Measurements from ENCODE around the gene ADAMTS9.

- TF ChIP-seq CTCF (IDR thresholded peaks at IDR 0.05), result no peak
- TF ChIP-seq POLR2A (IDR thresholded peaks at IDR 0.05; ENCODE audit: low read length), result no peak
- TF ChIP-seq, protein P1, sequence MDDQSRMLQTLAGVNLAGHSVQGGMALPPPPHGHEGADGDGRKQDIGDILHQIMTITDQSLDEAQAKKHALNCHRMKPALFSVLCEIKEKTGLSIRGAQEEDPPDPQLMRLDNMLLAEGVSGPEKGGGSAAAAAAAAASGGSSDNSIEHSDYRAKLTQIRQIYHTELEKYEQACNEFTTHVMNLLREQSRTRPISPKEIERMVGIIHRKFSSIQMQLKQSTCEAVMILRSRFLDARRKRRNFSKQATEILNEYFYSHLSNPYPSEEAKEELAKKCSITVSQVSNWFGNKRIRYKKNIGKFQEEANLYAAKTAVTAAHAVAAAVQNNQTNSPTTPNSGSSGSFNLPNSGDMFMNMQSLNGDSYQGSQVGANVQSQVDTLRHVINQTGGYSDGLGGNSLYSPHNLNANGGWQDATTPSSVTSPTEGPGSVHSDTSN (IDR thresholded peaks at IDR 0.05), result no peak
- TF ChIP-seq USF2 (IDR thresholded peaks at IDR 0.05), result no peak
- TF ChIP-seq ZC3H11A (IDR thresholded peaks at IDR 0.05), result no peak
- TF ChIP-seq NR3C1 (IDR thresholded peaks at IDR 0.05), result no peak
- no peak for TF ChIP-seq SMC3 (IDR thresholded peaks at IDR 0.05)
- no peak for TF ChIP-seq MYC (IDR thresholded peaks at IDR 0.05; ENCODE audit: borderline replicate concordance, low read length)
- no peak for TF ChIP-seq RAD21 (conservative IDR thresholded peaks at IDR 0.05 in 1 of 2, IDR thresholded peaks at IDR 0.05 in 1 of 2)
- no peak for TF ChIP-seq REST (IDR thresholded peaks at IDR 0.05)
- TF ChIP-seq EP300 (IDR thresholded peaks at IDR 0.05), result no peak
- no peak for TF ChIP-seq JUN (IDR thresholded peaks at IDR 0.05)
Measured at GRCh38 chr3:64491843-64492242, 196.0 kb downstream of the ADAMTS9 start.
